GM21367 (cell line): Measurements from ENCODE around the gene SLC2A3.
"Not testable (repeated sequence)": the region's sequence is repeated elsewhere in the genome, so short reads cannot be mapped to it uniquely, and the experiment has no call there.

Experiments
- ATAC-seq: cut with Tn5 transposase; IDR thresholded peaks from one replicate; pipeline ENCODE4 v1.9.1; 2021; ENCODE audit not compliant: unreplicated experiment

The SLC2A3 gene

GRCh38 chr12:7951671-7952070 is 15.7 kb upstream of the SLC2A3 start:
- ATAC-seq = no peak

- not testable (repeated sequence) for ATAC-seq
These were observed 14.4 kb upstream of the SLC2A3 start for GRCh38 chr12:7950230-7950943.

GRCh38 chr12:7948589-7949260 is 12.7 kb upstream of the SLC2A3 start:
- no peak for ATAC-seq

DNA sequence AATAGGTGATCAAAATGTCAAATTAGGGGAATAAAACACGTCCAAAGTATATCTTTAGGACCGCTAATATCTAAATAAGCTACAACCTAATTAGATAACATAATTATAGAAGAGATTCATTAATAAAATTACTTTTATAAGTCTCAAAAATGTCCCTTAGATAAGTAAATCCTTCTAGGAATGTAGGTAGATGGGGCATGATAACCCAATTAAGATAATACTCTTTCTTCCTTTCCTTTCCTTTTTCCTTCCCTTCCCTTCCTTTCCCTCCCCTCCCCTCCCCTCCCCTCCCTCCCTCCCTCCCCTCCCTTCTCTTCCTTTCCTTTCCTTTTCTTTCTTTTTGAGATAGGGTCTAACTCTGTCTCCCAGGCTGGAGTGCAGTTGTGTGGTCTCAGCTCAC is 11.0 kb upstream of the SLC2A3 start:
- no peak for ATAC-seq

GRCh38 chr12:7944760-7945159 is 8.8 kb upstream of the SLC2A3 start:
- not testable (repeated sequence) for ATAC-seq

GRCh38 chr12:7940906-7941305 is 4.9 kb upstream of the SLC2A3 start:
- ATAC-seq = no peak

GRCh38 chr12:7937833-7938506 is 2.0 kb upstream of the SLC2A3 start:
- ATAC-seq = no peak

- no peak for ATAC-seq
These were observed 996 bp downstream of the SLC2A3 start for GRCh38 chr12:7934889-7935492.

- no peak for ATAC-seq
These were observed 1.7 kb downstream of the SLC2A3 start for GRCh38 chr12:7934091-7934888.

DNA sequence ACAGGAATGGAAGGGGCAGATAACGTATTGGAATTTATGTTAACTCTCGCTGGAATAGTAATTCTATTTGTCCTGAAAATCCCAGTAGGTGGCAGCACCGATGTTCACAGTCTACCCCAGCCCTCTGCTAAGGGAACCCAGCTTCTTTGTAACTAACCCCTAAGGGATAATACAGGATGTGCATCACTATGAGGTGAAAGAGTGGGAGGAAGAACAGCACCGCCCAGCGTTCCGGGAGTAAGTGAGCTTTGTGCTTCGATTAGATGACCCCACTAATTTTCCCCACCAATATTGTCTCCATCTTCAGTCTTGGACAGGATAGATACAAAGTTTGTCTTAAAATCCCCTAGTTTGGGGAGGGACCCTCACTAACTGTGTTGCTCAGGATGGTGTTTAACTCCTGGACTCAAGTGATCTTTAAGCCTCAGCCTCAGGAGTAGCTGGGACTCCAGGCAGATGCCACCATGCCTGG is 2.7 kb downstream of the SLC2A3 start:
- peak; percentile 59 for ATAC-seq

- ATAC-seq = not testable (repeated sequence)
These were observed 3.3 kb downstream of the SLC2A3 start for GRCh38 chr12:7932599-7933240.

DNA sequence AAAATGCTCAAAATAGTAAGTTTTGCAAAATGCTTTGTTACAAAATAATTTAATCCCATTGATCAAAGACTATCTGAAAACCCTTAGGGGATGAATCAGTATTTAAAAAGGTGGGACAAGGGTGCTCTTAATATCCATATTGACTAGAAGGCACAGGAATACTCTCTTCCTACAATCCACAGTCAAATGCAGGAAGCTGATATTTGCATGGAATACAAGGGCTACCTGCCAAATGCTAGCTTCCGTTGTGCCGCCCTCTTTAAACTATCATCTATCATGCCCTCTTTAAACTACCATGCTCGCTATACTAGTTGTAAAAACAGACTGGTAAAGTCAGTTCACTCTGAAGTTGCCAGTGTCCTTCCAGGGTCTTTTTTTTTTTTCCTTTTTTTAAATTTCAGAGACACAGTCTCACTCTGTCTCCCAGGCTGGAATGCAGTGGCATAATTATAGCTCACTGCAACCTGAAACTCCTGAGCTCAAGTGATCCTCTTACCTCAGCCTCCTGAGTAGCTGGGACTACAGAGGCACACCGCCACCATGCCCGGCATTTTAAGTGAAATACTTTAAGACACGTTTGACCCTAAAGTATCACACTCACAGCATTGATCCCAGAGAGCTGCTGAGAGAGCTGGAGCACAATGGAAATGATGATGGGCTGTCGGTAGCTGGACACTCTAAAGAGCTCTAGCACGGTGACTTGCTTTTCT is 6.7 kb downstream of the SLC2A3 start:
- no peak for ATAC-seq

GRCh38 chr12:7927470-7927869 is 8.5 kb downstream of the SLC2A3 start:
- no peak for ATAC-seq

DNA sequence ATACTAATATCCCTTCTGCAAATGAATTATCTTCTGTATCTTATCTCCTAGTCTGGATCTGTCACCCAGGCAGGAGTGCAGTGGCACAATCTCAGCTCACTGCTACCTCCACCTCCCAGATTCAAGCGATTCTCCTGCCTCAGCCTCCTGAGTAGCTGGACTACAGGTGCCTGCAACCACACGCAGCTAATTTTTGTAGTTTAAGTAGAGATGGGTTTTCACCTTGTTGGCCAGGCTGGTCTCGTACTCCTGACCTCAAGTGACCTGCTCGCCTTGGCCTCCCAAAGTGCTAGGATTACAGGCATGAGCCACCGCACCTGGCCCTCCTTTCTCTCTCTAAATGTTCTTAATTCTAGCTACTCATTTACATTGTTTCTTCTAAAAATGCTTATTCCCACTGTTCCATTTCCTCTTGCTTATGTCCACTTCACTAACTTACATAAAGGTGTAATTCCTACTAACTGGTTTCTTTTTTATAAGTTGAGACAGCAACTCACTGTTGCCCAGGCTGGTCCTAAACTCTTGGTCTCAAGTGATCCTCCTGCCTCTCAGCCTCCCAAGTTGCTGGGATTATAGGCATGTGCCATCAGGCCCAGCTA is 9.8 kb downstream of the SLC2A3 start:
- not testable (repeated sequence) for ATAC-seq

DNA sequence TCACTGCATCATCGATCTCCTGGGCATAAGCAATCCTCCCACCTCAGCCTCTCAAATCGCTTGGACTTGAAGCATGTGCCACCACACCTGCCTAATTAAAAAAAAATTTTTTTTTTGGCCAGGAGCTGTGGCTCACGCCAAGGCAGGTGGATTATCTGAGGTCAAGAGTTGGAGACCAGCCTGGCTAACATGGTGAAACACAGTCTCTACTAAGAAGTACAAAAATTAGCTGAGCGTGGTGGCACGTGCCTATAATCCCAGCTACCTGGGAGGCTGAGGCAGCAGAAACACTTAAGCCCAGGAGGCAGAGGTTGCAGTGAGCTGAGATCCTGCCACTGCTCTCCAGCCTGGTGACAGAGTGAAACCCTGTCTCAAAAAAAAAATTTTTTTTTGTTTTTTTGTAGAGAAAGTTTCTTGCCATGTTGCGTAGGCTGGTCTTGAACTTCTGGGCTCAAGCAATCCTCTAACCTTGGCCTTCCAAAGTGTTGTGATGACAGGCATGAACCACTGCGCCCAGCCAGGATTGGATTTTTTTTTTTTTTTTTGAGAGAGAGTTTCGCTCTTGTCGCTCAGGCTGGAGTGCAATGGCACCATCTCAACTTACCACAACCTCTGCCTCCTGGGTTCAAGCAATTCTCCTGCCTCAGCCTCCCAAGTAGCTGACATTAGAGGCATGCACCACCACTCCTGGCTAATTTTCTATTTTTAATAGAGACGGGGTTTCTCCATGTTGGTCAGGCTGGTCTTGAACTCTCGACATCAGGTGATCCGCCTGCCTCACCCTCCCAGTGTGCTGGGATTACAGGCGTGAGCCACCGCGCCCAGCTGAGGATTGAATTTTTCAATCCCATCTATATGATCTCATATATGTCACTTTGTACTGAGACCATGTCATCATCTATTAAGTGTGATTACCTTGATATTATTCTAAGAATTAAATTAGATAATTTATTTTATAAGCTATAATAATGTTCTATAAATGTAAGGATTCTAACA is 12.4 kb downstream of the SLC2A3 start:
- no peak for ATAC-seq

GRCh38 chr12:7921181-7921580 is 14.8 kb downstream of the SLC2A3 start:
- ATAC-seq = not testable (repeated sequence)

GRCh38 chr12:7918268-7918590 is 17.8 kb downstream of the SLC2A3 start:
- ATAC-seq = not testable (repeated sequence)
